H1 (cell line): Measurements from ENCODE around the gene RGS6. TPM values are rescaled to one million over a fixed set of nuclear protein-coding genes. Genes with fewer than 3 reads are reported as not detected.

Experiments used
- CTCF ChIA-PET: fragments of 300-600 bp; sonication (Branson Sonifier 250); formaldehyde crosslinking; loops from one replicate; lab custom pipeline; 2021; ENCODE audit not compliant: partially characterized antibody; lab: Charles Lee
- POLR2A ChIA-PET: fragments of 300-600 bp; sonication (Branson Sonifier 250); formaldehyde crosslinking; loops from one replicate; lab custom pipeline; 2021; ENCODE audit warnings: inconsistent platforms; ENCODE audit not compliant: partially characterized antibody; lab: Charles Lee
- DNase-seq, 2 experiments: peaks; one replicate each; pipeline versions ENCODE4 v3.0.0 to v3.0.0-alpha.2; 2010 to 2022; ENCODE audit warnings: low spot score in 2 of 2, low read depth in 1 of 2, mixed read lengths in 1 of 2
- FAIRE-seq: peaks from 2 replicates; lab custom pipeline; 2011; peaks lifted over from hg19 to GRCh38; lab: Jason Lieb, UNC
- H2AFZ ChIP-seq: 2 replicates; pipeline ENCODE4 v1.8.1; 2012; ENCODE audit warnings: low read length, inconsistent platforms
- H2AK5ac ChIP-seq: 2 replicates; pipeline ENCODE4 v1.6.1; 2013; ENCODE audit warnings: low read depth, low read length
- H2BK120ac ChIP-seq: replicated peaks from 2 replicates; pipeline ENCODE3; 2013; ENCODE audit warnings: low read depth, low read length, inconsistent platforms
- H2BK12ac ChIP-seq: 2 replicates; pipeline ENCODE4 v1.6.1; 2013; ENCODE audit warnings: low read depth, low read length
- H2BK15ac ChIP-seq: 2 replicates; pipeline ENCODE4 v1.6.1; 2013; ENCODE audit warnings: low read length
- H2BK20ac ChIP-seq: 2 replicates; pipeline ENCODE4 v1.6.1; 2013; ENCODE audit warnings: low read length
- H2BK5ac ChIP-seq: 2 replicates; pipeline ENCODE4 v1.6.1; 2013; ENCODE audit warnings: low read depth, low read length
- H3K14ac ChIP-seq: 2 replicates; pipeline ENCODE4 v1.6.1; 2013; ENCODE audit warnings: inconsistent platforms; ENCODE audit not compliant: insufficient read length
- H3K18ac ChIP-seq: 2 replicates; pipeline ENCODE4 v1.6.1; 2013; ENCODE audit warnings: low read length; ENCODE audit errors: extremely low read depth
- H3K23ac ChIP-seq: 2 replicates; pipeline ENCODE4 v1.6.1; 2013; ENCODE audit warnings: inconsistent platforms; ENCODE audit not compliant: insufficient read length
- H3K23me2 ChIP-seq: 2 replicates; pipeline ENCODE4 v1.6.1; 2013; ENCODE audit warnings: low read depth, low read length
- H3K27ac ChIP-seq: 2 replicates; pipeline ENCODE4 v1.6.1; 2011; ENCODE audit warnings: low read depth, low read length, inconsistent platforms
- H3K27me3 ChIP-seq, 4 experiments: replicated peaks in 1 of 4; 1 replicate in 1 of 4; 2 replicates in 3 of 4; pipeline versions ENCODE4 v1.6.1 to v1.8.1; 2011 to 2013; ENCODE audit warnings: low read length in 3 of 4, mild to moderate bottlenecking in 3 of 4, inconsistent platforms in 2 of 4, mixed read lengths in 2 of 4, moderate library complexity in 1 of 4; ENCODE audit not compliant: control insufficient read depth in 3 of 4, insufficient read depth in 3 of 4; ENCODE audit errors: extremely low read depth in 1 of 4
- H3K36me3 ChIP-seq, 4 experiments: 2 replicates each; pipeline versions ENCODE4 v1.6.1 to v1.8.1; 2011 to 2013; ENCODE audit warnings: mild to moderate bottlenecking in 4 of 4, low read length in 3 of 4, moderate library complexity in 2 of 4, control low read depth in 1 of 4, inconsistent platforms in 1 of 4; ENCODE audit not compliant: insufficient read depth in 4 of 4, control insufficient read depth in 2 of 4
- H3K4ac ChIP-seq: replicated peaks from 2 replicates; pipeline ENCODE3; 2013; ENCODE audit warnings: low read length, low read depth, mixed read lengths, inconsistent platforms; ENCODE audit not compliant: insufficient read length
- H3K4me1 ChIP-seq, 4 experiments: replicated peaks in 1 of 4; 1 replicate in 1 of 4; 2 replicates in 3 of 4; pipeline versions ENCODE4 v1.6.1 to v1.8.1; 2011 to 2013; ENCODE audit warnings: low read length in 3 of 4, inconsistent platforms in 2 of 4, mixed read lengths in 1 of 4; ENCODE audit not compliant: insufficient read depth in 4 of 4, control insufficient read depth in 3 of 4
- H3K4me2 ChIP-seq, 2 experiments: 2 replicates each; pipeline versions ENCODE4 v1.6.1 to v1.8.1; 2011 to 2013; ENCODE audit warnings: low read depth in 2 of 2, low read length in 2 of 2, control low read depth in 1 of 2, inconsistent platforms in 1 of 2, mild to moderate bottlenecking in 1 of 2; ENCODE audit not compliant: insufficient read depth in 1 of 2
- H3K4me3 ChIP-seq, 4 experiments: fragments of 200-600, 300-600 bp in 1 of 4; sonication (generic), shearing (Covaris generic), sonication (Bioruptor Twin) in 1 of 4; 2 replicates each; pipeline versions ENCODE4 v1.5.1 to v1.8.1; 2011 to 2016; ENCODE audit warnings: low read length in 4 of 4, low read depth in 3 of 4, control low read depth in 2 of 4, inconsistent platforms in 2 of 4, mild to moderate bottlenecking in 2 of 4, mixed read lengths in 1 of 4, moderate library complexity in 1 of 4; ENCODE audit not compliant: insufficient read depth in 2 of 4; ENCODE audit errors: extremely low read depth in 1 of 4
- H3K56ac ChIP-seq: replicated peaks from 2 replicates; pipeline ENCODE3; 2013; ENCODE audit warnings: low read depth, mild to moderate bottlenecking, mixed read lengths, low read length, inconsistent platforms; ENCODE audit not compliant: insufficient read length
- H3K79me1 ChIP-seq: 2 replicates; pipeline ENCODE4 v1.6.1; 2013; ENCODE audit warnings: low read depth, low read length, control low read depth
- H3K79me2 ChIP-seq, 2 experiments: 2 replicates each; pipeline versions ENCODE4 v1.6.1 to v1.8.1; 2012 to 2013; ENCODE audit warnings: low read length in 2 of 2, mild to moderate bottlenecking in 2 of 2, inconsistent platforms in 1 of 2; ENCODE audit not compliant: insufficient read depth in 2 of 2, control insufficient read depth in 1 of 2
- H3K9ac ChIP-seq, 4 experiments: replicated peaks in 1 of 4; 1 replicate in 1 of 4; 2 replicates in 3 of 4; pipeline versions ENCODE4 v1.6.1 to v1.8.1; 2011 to 2013; ENCODE audit warnings: low read depth in 3 of 4, low read length in 3 of 4, control low read depth in 2 of 4, mild to moderate bottlenecking in 2 of 4, moderate library complexity in 2 of 4, inconsistent platforms in 1 of 4; ENCODE audit errors: extremely low read depth in 1 of 4
- H3K9me3 ChIP-seq, 2 experiments: 2 replicates each; pipeline versions ENCODE4 v1.6.1 to v1.8.1; 2012 to 2013; ENCODE audit warnings: mild to moderate bottlenecking in 2 of 2, moderate library complexity in 2 of 2, control low read depth in 1 of 2, inconsistent platforms in 1 of 2, low read depth in 1 of 2, low read length in 1 of 2, mixed read lengths in 1 of 2; ENCODE audit not compliant: insufficient read depth in 2 of 2
- H4K20me1 ChIP-seq, 2 experiments: replicated peaks in 1 of 2; 2 replicates each; pipeline versions ENCODE3 to v1.8.1; 2011 to 2013; ENCODE audit warnings: inconsistent platforms in 2 of 2, low read length in 2 of 2, mild to moderate bottlenecking in 1 of 2; ENCODE audit not compliant: insufficient read depth in 2 of 2, control insufficient read depth in 1 of 2
- H4K5ac ChIP-seq: 2 replicates; pipeline ENCODE4 v1.6.1; 2013; ENCODE audit warnings: low read length, low read depth, mixed read lengths, inconsistent platforms; ENCODE audit not compliant: insufficient read length
- H4K8ac ChIP-seq: 2 replicates; pipeline ENCODE4 v1.8.0; 2013; ENCODE audit warnings: mild to moderate bottlenecking, moderate library complexity, low read length, inconsistent platforms; ENCODE audit not compliant: insufficient read depth; ENCODE audit errors: extremely low read depth
- H4K91ac ChIP-seq: replicated peaks from 2 replicates; pipeline ENCODE3; 2013; ENCODE audit warnings: low read length, mixed read lengths, inconsistent platforms; ENCODE audit not compliant: insufficient read length
- CBX5 ChIP-seq: fragments of 300-800, 300-1000 bp; sonication (generic); IDR thresholded peaks from 2 replicates; pipeline ENCODE4 v1.7.1; 2016; ENCODE audit warnings: antibody characterized with exemption, low read length, low read depth
- EZH2 ChIP-seq: fragments of 200-600 bp; sonication (generic); IDR thresholded peaks from 2 replicates; pipeline ENCODE4 v1.7.1; 2012; ENCODE audit warnings: low read depth, mild to moderate bottlenecking, moderate library complexity, low read length, inconsistent platforms; ENCODE audit not compliant: severe bottlenecking
- GABPA ChIP-seq: IDR thresholded peaks from 2 replicates; pipeline ENCODE4 v1.6.1; 2011; ENCODE audit warnings: mild to moderate bottlenecking, low read length, moderate library complexity, borderline replicate concordance; ENCODE audit not compliant: insufficient read depth
- HDAC2 ChIP-seq, 2 experiments: fragments of 300-600 bp in 1 of 2; sonication (generic) in 1 of 2; IDR thresholded peaks; 2 replicates each; pipeline ENCODE4 v1.6.1; 2011 to 2012; ENCODE audit warnings: low read depth in 2 of 2, low read length in 2 of 2, mild to moderate bottlenecking in 2 of 2, moderate library complexity in 2 of 2, borderline replicate concordance in 1 of 2, inconsistent platforms in 1 of 2
- JUN ChIP-seq: IDR thresholded peaks from 2 replicates; pipeline ENCODE4 v1.6.1; 2011; ENCODE audit warnings: low read depth, mild to moderate bottlenecking, improper control_type of control experiment, low read length
- KDM4A ChIP-seq: IDR thresholded peaks from one replicate; pipeline ENCODE4 v1.7.1; 2012; ENCODE audit warnings: low read depth, mild to moderate bottlenecking, moderate library complexity, low read length, inconsistent platforms; ENCODE audit not compliant: severe bottlenecking
- NANOG ChIP-seq: IDR thresholded peaks from 2 replicates; pipeline ENCODE4 v1.6.1; 2011; ENCODE audit warnings: low read length, low read depth, mild to moderate bottlenecking, inconsistent platforms; ENCODE audit not compliant: insufficient read depth, poor library complexity, severe bottlenecking
- RBBP5 ChIP-seq: IDR thresholded peaks from 2 replicates; pipeline ENCODE4 v1.7.1; 2012; ENCODE audit warnings: low read depth, mild to moderate bottlenecking, inconsistent platforms, low read length, moderate library complexity, borderline replicate concordance
- TBP ChIP-seq: IDR thresholded peaks from 2 replicates; pipeline ENCODE4 v1.6.1; 2011; ENCODE audit warnings: low read depth, low read length, improper control_type of control experiment
- TCF12 ChIP-seq: IDR thresholded peaks from 2 replicates; pipeline ENCODE4 v1.6.1; 2011; ENCODE audit warnings: low read depth, mild to moderate bottlenecking, low read length
- YY1 ChIP-seq: IDR thresholded peaks from 2 replicates; pipeline ENCODE4 v1.6.1; 2011; ENCODE audit warnings: low read depth, mild to moderate bottlenecking, low read length
- WGBS, 2 experiments: shearing (Covaris generic) in 1 of 2; methylation state at CpG; one replicate each; pipeline versions ENCODE4 v1.1.6 to v1.1.7; 2013 to 2015; ENCODE audit warnings: low lambda C conversion rate in 2 of 2, mixed read lengths in 2 of 2, inconsistent platforms in 1 of 2, low coverage in 1 of 2, missing lambda C conversion rate in 1 of 2; ENCODE audit not compliant: insufficient replicate concordance in 2 of 2, insufficient coverage in 1 of 2, insufficient read length in 1 of 2; ENCODE audit errors: extremely low coverage in 1 of 2, missing lambda C conversion rate in 1 of 2; 5-methylcytosine and 5-hydroxymethylcytosine counted together
- polyA plus RNA-seq, 7 experiments: library from polyadenylated mRNA; depleted of rRNA in 3 of 7; stranded (reverse) in 5 of 7; unstranded in 2 of 7; fragments of >200 nt in 5 of 7; fragments of 200-250 nt in 2 of 7; gene quantifications; 1 replicate in 5 of 7; 2 replicates in 1 of 7; 4 replicates in 1 of 7; pipeline versions ENCODE4 v1.2.1 to v1.2.3, GENCODE V29; 2011 to 2013; ENCODE audit warnings: missing spikeins in 2 of 7, mixed read lengths in 2 of 7
- total RNA-seq: library from RNA; stranded (reverse); fragmentation: NEBNext Ultra II Directional; extraction: Animal tissue kit (Norgen Biotek cat#: 25700); gene quantifications from 2 replicates; pipeline ENCODE4 v1.2.1, GENCODE V29; 2021

Gene RGS6
- total and polyA plus RNA-seq, 2 of the 8 experiments (the other 6 are each of a cell fraction or from before 2014, with no cell fraction given), result 0.26 to 1.1 TPM

GRCh38 chr14:72057701-72058285, 125.6 kb downstream of the RGS6 start:
- Histone ChIP-seq H3K79me2 (no peaks in the 10 kb centered on the region), H4K5ac (no peak overlapping the region), H3K79me1 (no peaks in the 10 kb centered on the region), H2BK12ac (no peak overlapping the region), H2AFZ (no peak overlapping the region), H3K14ac (no peak overlapping the region), H3K36me3 (peaks cover 0 to 2% (median 0%) of the 10 kb centered on the region in 4 experiments; a peak in 1 of 8 replicates), H2BK15ac (no peak overlapping the region), H3K18ac (no peak overlapping the region), H3K23ac (no peak overlapping the region), H3K9me3 (no peaks in the 10 kb centered on the region), H3K27ac (no peak overlapping the region), H3K4me2 (no peak overlapping the region), H4K91ac (no peak overlapping the region), H3K23me2 (no peaks in the 10 kb centered on the region), H4K20me1 (no peaks in the 10 kb centered on the region), H2BK5ac (no peak overlapping the region), H3K4me1 (no peaks in the 10 kb centered on the region), H2BK20ac (no peak overlapping the region), H4K8ac (no peak overlapping the region), H3K4ac (no peak overlapping the region), H3K4me3 (no peak overlapping the region), H2BK120ac (no peak overlapping the region), H3K27me3 (peaks cover 0 to 2% (median 0%) of the 10 kb centered on the region in 4 experiments; a peak in 1 of 7 replicates)
- DNase-seq (no peak), FAIRE-seq (no peak)
- ChIA-PET POLR2A (no interaction called here), CTCF (interaction anchor here (0.6 to 1.6 kb wide), 2 partner anchors 35 to 58 kb away, joined by 3 to 7 read pairs; no protein-coding TSS in a partner anchor)
- TF ChIP-seq EZH2 (no peak), TCF12 (no peak), JUN (no peak), TBP (no peak), GABPA (no peak), NANOG (no peak), RBBP5 (no peak), HDAC2 (IDR thresholded peaks at IDR 0.05; ENCODE audit: borderline replicate concordance in 1 of 2, low read depth in 2 of 2, low read length in 2 of 2) (no peak), CBX5 (no peak), YY1 (no peak), KDM4A (no peak)
- TF ChIP-seq, all 59 proteins: peak for 0
- Histone ChIP-seq H3K9ac (no peak overlapping the region), H2AK5ac (no peak overlapping the region), H3K56ac (no peak overlapping the region)
- 91% methylated on average over 4 of the region's 4 CpGs; no CpG with 5 or more reads in 1 of the 2 experiments for WGBS, 2 experiments
